ENCODE results near the gene SLC15A5.

SLC15A5 gene

DNA sequence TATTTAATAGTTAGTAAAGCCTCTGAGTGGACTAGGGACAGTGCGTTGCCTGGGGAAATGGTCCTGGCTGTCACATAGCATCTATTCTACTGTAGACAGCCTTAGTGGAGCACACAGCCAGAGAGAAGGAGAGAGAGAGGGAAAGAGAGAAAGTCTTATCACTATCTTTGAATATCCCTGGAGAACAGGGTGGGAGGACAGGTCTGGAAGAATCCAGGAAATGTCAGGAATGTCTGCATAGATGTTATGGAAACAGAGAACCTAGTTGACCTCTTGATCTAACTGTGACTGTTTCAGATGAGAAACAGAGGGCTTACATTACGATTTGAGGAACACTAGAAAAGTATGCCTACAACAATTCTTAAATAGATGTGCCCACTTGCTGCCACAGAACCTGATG is 92.8 kb downstream of the SLC15A5 start:
- H3K4me3 Mint-ChIP-seq: no peak overlapping the region
- no peaks in the 10 kb centered on the region for H3K36me3 Mint-ChIP-seq
- H3K9me3 Mint-ChIP-seq: peaks cover 0 to 2% of the 10 kb centered on the region in 2 donors
- no peak overlapping the region for H3K27ac Mint-ChIP-seq
- no peaks in the 10 kb centered on the region for H3K27me3 Mint-ChIP-seq
- no peak for ATAC-seq (replicated peaks)
- H3K4me1 Mint-ChIP-seq: no peaks in the 10 kb centered on the region
- no peak for DNase-seq

DNA sequence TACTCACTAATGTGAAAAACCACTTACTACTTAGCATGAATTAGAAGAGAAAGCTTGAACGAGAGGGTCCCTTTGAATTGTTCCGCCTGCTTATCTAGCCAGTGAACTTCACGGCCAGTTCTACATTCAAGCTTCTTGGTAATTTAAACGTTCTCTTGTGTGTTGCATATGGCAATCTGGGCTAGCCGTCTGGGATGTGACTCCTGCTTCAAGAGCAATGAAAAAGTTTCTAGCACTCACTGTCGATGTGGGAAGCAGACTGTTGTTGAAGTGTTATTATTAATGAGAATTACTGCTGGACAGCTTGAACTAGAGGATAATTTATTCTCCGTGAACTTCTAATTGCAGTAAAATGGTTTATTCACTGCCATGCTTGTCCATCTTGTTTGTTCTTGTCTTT is 93.9 kb downstream of the SLC15A5 start:
- Mint-ChIP-seq H3K36me3 (no peaks in the 10 kb centered on the region), H3K27ac (no peak overlapping the region), H3K9me3 (peaks cover 0 to 2% of the 10 kb centered on the region in 2 donors), H3K27me3 (no peaks in the 10 kb centered on the region), H3K4me3 (no peak overlapping the region), H3K4me1 (no peaks in the 10 kb centered on the region)
- ATAC-seq (replicated peaks): no peak
- DNase-seq: no peak

DNA sequence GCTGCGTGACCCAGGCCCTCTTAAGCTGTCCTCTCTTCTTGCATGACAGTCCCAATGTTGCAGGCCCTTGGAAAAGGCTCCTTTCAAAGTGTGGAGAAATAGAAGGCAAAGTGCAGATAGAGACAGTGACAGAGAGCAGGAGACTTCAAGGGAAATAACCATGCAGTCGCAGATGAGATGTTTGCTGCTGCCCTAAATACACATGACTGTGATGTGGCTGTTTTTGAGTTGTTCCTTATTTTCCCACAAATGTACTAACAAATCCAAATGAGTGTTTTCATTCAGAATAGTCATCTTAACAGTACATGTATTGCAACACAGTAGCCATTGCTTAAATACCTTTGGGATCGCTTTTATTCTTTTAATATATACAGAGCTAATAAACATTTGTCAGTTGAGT is 101.6 kb downstream of the SLC15A5 start:
- no peak overlapping the region for H3K4me3 Mint-ChIP-seq
- H3K4me1 Mint-ChIP-seq: no peaks in the 10 kb centered on the region
- no peaks in the 10 kb centered on the region for H3K36me3 Mint-ChIP-seq
- no peak overlapping the region for H3K27ac Mint-ChIP-seq
- DNase-seq (no peak), ATAC-seq (replicated peaks) (no peak)
- H3K27me3 Mint-ChIP-seq: no peaks in the 10 kb centered on the region
- peaks cover 0 to 3% of the 10 kb centered on the region in 2 donors for H3K9me3 Mint-ChIP-seq

DNA sequence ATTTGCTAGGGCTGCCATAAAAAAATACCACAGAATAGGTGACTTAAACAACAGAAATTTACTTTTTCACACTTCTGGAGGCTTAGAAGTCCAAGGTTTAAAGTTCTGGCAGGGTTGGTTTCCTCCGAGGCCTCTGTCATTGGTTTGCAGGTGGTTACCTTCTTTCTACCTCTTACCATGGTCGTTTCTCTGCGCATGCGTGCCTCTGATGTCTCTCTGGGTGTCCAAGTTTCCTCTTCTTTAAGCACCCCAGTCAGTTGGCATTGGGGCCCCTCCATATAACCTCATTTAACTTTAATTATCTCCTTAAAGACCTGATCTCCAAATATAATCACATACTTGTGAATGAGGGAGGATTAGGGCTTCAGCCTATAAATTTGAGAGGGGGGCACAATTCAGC is 103.2 kb downstream of the SLC15A5 start:
- no peak for DNase-seq
- H3K4me3 Mint-ChIP-seq: no peak overlapping the region
- peaks cover 0 to 2% of the 10 kb centered on the region in 2 donors for H3K9me3 Mint-ChIP-seq
- no peak overlapping the region for H3K27ac Mint-ChIP-seq
- no peaks in the 10 kb centered on the region for H3K27me3 Mint-ChIP-seq
- no peaks in the 10 kb centered on the region for H3K36me3 Mint-ChIP-seq
- no peaks in the 10 kb centered on the region for H3K4me1 Mint-ChIP-seq
- no peak for ATAC-seq (replicated peaks)

DNA sequence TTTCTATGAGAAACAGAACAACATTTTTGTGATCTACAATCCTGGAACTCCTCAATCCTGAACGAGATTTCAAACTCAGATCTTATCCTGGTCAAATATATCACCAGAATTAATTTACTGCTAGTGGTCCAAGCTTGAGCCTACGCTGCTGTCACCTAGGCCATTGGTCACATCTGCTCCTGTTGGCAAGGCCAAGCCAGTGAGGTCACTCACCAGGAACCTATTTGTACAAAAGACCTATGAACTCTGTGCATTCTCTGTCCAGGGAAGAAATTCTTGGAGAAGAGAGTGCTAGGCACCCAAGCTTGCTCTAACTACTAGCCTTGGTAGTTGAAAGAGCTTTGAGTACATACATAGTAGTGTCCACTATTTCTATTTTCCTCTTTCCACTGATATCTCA is 106.1 kb downstream of the SLC15A5 start:
- peaks cover 0 to 3% of the 10 kb centered on the region in 2 donors for H3K9me3 Mint-ChIP-seq
- H3K4me3 Mint-ChIP-seq: no peak overlapping the region
- DNase-seq (no peak), ATAC-seq (replicated peaks) (no peak)
- H3K4me1 Mint-ChIP-seq: no peaks in the 10 kb centered on the region
- no peaks in the 10 kb centered on the region for H3K36me3 Mint-ChIP-seq
- no peak overlapping the region for H3K27ac Mint-ChIP-seq
- H3K27me3 Mint-ChIP-seq: no peaks in the 10 kb centered on the region

DNA sequence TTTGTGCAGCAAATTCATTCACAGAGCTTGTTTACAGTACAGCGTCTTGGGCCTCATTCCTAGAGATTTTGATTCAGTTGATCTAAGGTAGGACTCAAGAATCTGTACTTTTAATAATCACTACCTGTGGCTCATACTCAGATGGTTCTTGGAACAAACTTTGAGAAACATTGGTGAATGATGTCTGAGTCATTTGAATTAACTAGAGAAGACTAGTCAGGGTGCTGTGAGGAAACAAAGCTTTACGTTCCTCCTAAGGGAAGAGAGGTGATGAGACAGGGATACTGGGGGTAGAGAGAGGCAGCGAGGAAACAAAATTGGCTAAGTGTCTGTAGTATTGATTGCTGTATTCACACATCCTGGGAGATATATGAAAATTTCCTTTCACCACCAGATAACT is 109.4 kb downstream of the SLC15A5 start:
- Mint-ChIP-seq H3K27me3 (no peaks in the 10 kb centered on the region), H3K27ac (no peak overlapping the region), H3K4me1 (no peaks in the 10 kb centered on the region), H3K9me3 (peaks cover 0 to 3% of the 10 kb centered on the region in 2 donors), H3K4me3 (no peak overlapping the region), H3K36me3 (no peaks in the 10 kb centered on the region)
- ATAC-seq (replicated peaks) (no peak), DNase-seq (no peak)

DNA sequence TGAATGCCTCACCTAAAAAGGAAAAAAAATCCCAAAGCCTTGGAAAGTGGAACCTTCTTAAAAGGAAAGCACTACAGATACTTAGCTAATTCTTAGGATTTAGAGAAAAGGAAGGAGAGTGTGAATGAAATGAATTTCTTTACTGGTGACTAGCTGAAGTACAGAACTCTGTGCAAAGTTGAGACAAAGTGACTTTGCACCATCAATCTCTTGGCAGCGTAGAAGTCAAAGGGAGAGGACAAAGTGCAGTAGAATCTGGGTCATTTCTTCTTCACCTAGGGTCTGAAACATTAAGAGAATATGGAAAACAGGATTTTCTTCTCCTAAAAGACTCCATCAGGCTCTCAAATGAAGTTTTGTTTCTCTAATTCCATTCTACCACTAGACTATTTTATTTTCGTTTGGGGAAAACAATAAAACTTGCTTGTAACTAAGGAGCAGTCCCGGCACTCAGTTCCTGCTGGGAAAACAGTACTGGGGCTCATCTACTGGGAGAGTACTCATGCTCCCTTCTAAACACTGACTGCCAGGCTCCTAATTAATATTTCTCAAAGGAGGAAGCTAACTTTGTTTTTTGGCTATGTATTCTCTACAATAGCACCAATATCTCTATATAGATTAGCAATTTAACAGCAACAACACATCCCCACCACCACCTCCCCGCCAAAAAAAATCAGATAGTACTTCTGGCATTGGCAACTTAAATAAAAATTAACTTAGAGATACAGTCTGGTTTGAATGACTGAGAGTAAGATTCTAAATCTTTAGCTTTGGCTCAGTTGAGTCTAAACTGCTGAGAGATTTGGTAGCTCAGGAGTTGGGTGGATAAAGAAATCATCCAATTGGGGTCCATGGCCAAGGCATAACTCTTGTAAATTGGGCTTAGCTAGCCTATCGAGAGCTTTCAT is 110.7 kb downstream of the SLC15A5 start:
- H3K4me1 Mint-ChIP-seq: no peaks in the 10 kb centered on the region

DNA sequence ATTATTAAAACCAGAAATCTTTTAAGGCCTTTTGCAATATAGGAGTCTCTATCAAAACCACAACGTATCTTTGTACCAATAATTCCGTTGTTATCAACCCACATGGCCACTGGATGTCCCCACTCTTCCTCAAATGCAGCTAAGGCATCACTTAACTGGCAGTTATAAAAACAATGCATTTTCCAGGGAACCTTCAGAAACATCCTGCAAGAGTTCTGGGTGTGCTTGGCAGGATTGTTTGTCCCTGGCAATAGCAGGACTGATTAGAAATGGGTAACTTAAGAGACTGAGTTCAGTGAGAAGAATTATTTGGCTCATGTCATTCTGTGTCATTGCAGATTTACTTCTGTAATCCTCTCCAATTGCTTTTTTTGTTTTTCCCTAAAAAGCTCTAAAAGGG is 112.0 kb downstream of the SLC15A5 start:
- H3K36me3 Mint-ChIP-seq: no peaks in the 10 kb centered on the region
- no peak for ATAC-seq (replicated peaks)
- no peak overlapping the region for H3K27ac Mint-ChIP-seq
- no peak for DNase-seq
- H3K4me1 Mint-ChIP-seq: no peaks in the 10 kb centered on the region
- peaks cover 0 to 3% of the 10 kb centered on the region in 2 donors for H3K9me3 Mint-ChIP-seq
- no peaks in the 10 kb centered on the region for H3K27me3 Mint-ChIP-seq
- H3K4me3 Mint-ChIP-seq: no peak overlapping the region

More for the DNA sequence above, 110.7 kb downstream of the SLC15A5 start:
- H3K9me3 Mint-ChIP-seq: peaks cover 0 to 3% of the 10 kb centered on the region in 2 donors
- no peak overlapping the region for H3K4me3 Mint-ChIP-seq
- no peak for ATAC-seq (replicated peaks)
- H3K36me3 Mint-ChIP-seq: no peaks in the 10 kb centered on the region
- H3K27ac Mint-ChIP-seq: no peak overlapping the region
- H3K27me3 Mint-ChIP-seq: no peaks in the 10 kb centered on the region
- no peak for DNase-seq

DNA sequence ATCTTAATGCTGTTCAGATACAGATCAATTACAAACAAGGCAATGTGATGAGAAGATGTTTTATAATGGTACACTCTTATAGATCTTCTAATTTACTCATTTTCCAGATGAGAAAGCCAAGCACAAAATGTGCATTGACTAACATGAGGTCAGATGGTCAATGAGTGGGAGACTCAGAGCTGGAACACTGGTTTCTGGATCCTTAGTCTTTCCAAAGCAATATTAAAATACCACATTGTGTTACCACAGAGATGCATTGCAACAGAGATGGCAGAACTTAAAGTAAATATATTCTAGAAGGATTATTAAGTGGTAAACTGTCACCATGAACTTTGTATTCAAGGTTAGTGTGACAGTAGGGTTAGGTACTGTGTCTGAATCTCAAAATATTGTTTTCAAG is 113.6 kb downstream of the SLC15A5 start:
- DNase-seq (no peak), ATAC-seq (replicated peaks) (no peak)
- Mint-ChIP-seq H3K36me3 (no peaks in the 10 kb centered on the region), H3K9me3 (peaks cover 0 to 2% of the 10 kb centered on the region in 2 donors), H3K4me1 (no peaks in the 10 kb centered on the region), H3K4me3 (no peak overlapping the region), H3K27ac (no peak overlapping the region), H3K27me3 (no peaks in the 10 kb centered on the region)

DNA sequence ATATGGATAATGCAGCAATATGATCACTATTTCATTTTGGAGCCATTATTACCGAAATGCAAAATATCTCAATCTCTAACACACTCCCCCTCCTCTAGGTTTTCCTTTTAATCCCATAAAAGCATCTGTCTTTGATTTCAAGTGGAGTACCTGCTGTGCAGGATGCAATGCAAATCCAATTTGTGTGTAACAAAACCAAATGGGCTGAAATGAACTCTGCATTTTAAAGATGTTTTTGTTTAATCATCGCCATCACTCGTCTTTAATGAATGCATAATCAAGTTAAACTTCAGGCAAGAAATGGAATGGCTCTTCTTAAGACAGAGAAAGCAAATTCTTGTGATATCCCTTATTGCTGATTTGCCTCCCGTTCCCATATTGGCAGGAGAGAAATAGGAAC is 114.3 kb downstream of the SLC15A5 start:
- DNase-seq (no peak), ATAC-seq (replicated peaks) (no peak)
- no peaks in the 10 kb centered on the region for H3K27me3 Mint-ChIP-seq
- H3K4me1 Mint-ChIP-seq: no peaks in the 10 kb centered on the region
- no peak overlapping the region for H3K4me3 Mint-ChIP-seq
- H3K27ac Mint-ChIP-seq: no peak overlapping the region
- no peaks in the 10 kb centered on the region for H3K36me3 Mint-ChIP-seq
- peaks cover 0 to 2% of the 10 kb centered on the region in 2 donors for H3K9me3 Mint-ChIP-seq

DNA sequence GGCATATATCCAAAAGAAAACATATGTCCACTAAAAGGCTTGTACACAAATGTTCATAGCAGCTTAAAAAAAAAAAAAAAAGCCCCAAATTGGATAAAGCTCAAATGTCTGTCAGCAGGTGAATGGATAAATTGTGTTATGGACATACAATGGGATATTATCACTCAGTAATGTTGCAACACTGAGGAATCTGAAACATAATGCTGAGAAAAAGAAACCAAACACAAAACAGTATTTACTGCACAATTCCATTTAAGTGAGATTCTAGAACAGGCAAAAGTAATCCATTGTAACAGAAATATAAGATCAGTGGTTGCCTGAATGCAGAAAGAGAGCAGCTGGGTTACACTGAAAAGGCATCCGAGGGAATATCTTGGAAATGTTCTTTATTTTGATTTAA is 117.9 kb downstream of the SLC15A5 start:
- DNase-seq (no peak), ATAC-seq (replicated peaks) (no peak)
- Mint-ChIP-seq H3K36me3 (no peaks in the 10 kb centered on the region), H3K9me3 (peaks cover 0 to 2% of the 10 kb centered on the region in 2 donors), H3K4me1 (no peaks in the 10 kb centered on the region), H3K4me3 (no peak overlapping the region), H3K27me3 (no peaks in the 10 kb centered on the region), H3K27ac (no peak overlapping the region)

DNA sequence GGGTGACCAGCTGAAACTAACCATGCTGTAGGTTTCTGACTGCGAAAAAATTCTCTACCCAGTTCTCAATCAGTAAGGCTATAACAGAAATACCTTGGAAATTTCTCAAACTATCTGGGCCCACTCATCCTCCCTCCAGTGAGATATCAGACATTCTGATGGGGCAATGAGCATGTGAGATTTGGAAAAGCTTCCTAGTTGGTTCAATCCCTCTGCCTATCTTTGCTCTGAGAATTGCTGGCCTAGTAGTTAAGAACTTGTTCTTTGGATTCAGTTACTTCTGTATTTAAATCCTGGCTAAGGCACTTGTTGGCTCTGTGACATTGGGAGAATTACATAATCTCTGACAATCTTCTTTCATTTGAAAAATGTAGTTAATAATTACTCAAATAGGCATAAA is 119.4 kb downstream of the SLC15A5 start:
- H3K27ac Mint-ChIP-seq: no peak overlapping the region
- DNase-seq (no peak), ATAC-seq (replicated peaks) (no peak)
- H3K9me3 Mint-ChIP-seq: peaks cover 0 to under 1% of the 10 kb centered on the region in 2 donors
- H3K4me3 Mint-ChIP-seq: no peak overlapping the region
- H3K27me3 Mint-ChIP-seq: no peaks in the 10 kb centered on the region
- no peaks in the 10 kb centered on the region for H3K36me3 Mint-ChIP-seq
- no peaks in the 10 kb centered on the region for H3K4me1 Mint-ChIP-seq

DNA sequence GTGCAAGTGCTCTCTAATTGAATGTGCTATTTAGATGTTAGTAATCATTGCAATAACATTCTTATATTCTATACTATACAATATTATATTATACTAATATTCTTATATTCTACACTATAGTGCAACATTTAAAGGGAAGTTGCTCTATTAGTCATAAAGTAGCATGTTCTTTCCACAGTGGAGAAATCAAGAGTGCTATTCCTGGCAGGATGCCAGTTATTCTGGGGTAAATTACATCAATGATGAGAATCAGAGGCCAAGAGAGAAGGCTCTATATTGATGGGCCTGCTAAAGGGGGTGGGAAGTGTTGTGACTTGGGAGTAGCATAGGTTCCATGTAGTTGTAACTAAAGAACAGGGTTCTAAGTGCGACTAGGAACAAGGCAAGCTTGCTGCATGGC is 121.5 kb downstream of the SLC15A5 start:
- Mint-ChIP-seq H3K36me3 (no peaks in the 10 kb centered on the region), H3K9me3 (no peaks in the 10 kb centered on the region), H3K27me3 (no peaks in the 10 kb centered on the region), H3K27ac (no peak overlapping the region), H3K4me1 (no peaks in the 10 kb centered on the region), H3K4me3 (no peak overlapping the region)
- ATAC-seq (replicated peaks) (no peak), DNase-seq (no peak)

DNA sequence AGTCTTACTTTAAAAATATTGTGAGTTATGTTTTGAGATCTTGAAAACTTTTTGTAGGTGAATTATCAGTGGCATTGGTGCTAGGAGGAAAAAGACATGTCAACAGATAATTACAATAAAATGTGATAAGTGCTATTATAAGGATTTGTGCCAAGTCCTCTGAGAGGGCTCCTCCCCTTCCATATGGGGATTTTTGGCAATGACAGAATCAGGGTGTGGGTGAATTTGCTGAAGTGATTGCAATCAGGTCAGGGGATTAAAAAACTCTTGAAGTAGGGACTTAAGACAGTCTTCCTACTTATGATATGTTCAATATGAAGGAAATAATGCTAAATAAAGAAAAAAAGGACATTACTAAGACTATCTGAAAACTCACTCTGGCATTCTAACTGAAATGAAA is 122.5 kb downstream of the SLC15A5 start:
- ATAC-seq (replicated peaks): no peak
- no peak overlapping the region for H3K27ac Mint-ChIP-seq
- no peak for DNase-seq
- no peaks in the 10 kb centered on the region for H3K9me3 Mint-ChIP-seq
- no peak overlapping the region for H3K4me3 Mint-ChIP-seq
- no peaks in the 10 kb centered on the region for H3K4me1 Mint-ChIP-seq
- no peaks in the 10 kb centered on the region for H3K36me3 Mint-ChIP-seq
- no peaks in the 10 kb centered on the region for H3K27me3 Mint-ChIP-seq

DNA sequence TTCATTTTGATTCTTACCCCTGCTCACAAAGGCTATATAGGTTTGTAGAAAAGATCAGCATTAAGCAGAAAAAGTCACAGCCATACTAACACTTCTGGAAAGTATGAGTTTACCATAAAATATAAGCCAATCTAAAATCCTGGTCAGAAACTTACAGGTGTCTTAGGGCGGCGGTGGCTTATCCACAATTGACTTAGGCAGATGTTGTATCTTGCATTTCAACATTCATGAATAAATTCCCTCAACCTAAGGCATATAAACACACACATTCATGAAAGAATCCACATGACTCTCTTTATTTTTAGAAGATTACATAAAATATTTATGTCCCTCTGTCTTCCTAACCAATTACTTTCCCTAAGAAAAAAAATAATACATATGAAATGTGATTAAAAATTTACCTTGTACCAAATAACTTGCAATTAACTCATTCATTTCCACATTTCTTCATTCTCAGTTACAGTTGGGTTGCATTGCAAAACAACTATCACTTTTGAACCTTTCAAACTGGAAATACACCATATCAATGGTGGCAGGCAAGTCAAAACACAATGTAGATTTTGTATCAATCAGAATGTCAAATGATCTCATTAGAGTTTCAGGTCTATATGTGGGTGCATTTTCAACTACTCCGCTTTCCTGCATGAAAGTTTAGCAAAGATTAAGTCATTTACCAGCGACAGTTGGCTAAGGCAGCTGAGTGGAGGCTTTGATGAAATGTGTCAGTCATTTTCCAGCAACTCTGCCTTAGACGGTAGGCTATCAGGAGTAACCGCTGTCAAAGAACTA is 124.4 kb downstream of the SLC15A5 start:
- Mint-ChIP-seq H3K9me3 (no peaks in the 10 kb centered on the region), H3K4me3 (no peak overlapping the region), H3K4me1 (no peaks in the 10 kb centered on the region), H3K27ac (no peak overlapping the region), H3K27me3 (no peaks in the 10 kb centered on the region), H3K36me3 (no peaks in the 10 kb centered on the region)
- DNase-seq: no peak
- no peak for ATAC-seq (replicated peaks)

All from stimulated activated naive B cell treated with anti-CD40 and anti-IgM and Interleukin-4, amounts not matched to agents 10 μg/mL and 1 μg/mL and 100 μg/mL, for 72 hours (primary cell).